GM10266 (cell line): ENCODE data around the gene GBX2.

Source experiments
- DNase-seq: peaks from one replicate; pipeline ENCODE4 v3.0.0; 2012; ENCODE audit errors: extremely low spot score
- TF ChIP-seq, protein P1 (sequence below): IDR thresholded peaks from 2 replicates; pipeline ENCODE4 v1.5.1; 2012; ENCODE audit warnings: mild to moderate bottlenecking, low read depth; ENCODE audit not compliant: control insufficient read depth, insufficient read depth; ENCODE audit errors: missing control alignments

GBX2 gene

GRCh38 chr2:236173036-236173728 lies 5.0 kb upstream of the GBX2 start:
- TF ChIP-seq, protein P1, sequence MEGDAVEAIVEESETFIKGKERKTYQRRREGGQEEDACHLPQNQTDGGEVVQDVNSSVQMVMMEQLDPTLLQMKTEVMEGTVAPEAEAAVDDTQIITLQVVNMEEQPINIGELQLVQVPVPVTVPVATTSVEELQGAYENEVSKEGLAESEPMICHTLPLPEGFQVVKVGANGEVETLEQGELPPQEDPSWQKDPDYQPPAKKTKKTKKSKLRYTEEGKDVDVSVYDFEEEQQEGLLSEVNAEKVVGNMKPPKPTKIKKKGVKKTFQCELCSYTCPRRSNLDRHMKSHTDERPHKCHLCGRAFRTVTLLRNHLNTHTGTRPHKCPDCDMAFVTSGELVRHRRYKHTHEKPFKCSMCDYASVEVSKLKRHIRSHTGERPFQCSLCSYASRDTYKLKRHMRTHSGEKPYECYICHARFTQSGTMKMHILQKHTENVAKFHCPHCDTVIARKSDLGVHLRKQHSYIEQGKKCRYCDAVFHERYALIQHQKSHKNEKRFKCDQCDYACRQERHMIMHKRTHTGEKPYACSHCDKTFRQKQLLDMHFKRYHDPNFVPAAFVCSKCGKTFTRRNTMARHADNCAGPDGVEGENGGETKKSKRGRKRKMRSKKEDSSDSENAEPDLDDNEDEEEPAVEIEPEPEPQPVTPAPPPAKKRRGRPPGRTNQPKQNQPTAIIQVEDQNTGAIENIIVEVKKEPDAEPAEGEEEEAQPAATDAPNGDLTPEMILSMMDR: no peak

DNA sequence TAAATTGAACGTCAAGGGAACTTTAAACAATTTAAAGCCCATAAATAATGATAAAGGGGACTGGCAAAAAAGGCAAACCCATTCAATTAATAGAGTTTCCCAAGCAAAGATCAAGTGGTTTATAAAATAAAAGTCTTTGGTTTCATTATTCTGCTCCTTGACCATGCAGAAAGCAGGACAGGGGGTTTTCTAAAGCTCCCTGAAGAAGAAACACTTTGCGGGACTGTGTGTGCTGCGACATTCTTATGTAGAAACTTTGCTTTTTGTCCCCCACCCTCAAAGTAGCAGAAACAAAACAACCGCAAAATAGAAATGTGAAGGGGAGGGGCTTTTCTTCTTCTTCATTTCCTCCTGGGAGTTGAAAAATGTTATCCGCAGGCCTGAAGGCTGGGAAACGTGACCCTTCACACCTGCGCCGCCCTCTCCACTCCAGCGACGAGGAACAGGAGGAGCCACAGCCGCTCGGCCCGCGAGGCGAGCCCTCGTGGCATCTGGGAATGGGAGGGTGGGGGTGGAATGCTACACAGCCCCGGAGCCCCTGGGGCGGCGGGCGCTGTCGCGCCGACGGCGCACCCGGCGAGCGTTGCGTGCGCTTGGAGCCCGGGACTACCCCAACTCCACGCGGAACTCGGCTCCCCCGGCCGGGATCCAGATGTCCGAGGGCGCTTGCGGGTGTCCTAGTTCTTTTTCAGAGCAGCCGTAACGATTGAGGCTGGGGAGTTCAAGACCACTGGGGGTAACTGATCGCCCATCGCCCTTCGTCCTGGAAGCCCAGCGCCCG lies 4.3 kb upstream of the GBX2 start:
- TF ChIP-seq, protein P1: no peak

More at GRCh38 chr2:236173036-236173728, 5.0 kb upstream of the GBX2 start:
- no peak for DNase-seq

DNA sequence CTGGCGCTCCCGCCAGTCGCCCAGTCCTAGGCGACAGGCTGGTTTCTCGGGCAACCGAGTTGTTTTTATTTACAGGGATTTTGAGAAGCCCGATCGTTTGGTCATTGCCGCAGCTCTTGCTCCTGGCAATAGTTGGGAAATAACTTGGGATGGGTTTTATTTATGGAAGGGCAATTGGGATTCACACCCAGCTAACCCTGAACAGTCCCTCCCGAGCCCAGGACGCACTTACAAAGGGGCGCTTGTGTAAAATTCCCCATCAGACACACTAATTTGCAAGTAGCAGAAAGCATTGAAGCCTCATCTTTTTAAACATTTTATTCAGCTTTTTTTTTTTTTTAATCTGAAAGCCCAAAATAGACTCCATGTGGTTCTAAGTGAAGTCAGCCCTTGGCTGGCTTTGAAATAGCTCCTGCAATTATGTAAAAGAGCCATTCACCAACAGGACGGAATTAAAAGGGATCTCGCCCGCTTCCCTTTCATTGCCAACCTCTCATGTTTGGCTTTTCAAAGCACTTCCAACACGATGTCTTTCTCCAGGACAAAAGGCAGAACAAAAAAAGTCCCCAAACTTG lies 3.6 kb upstream of the GBX2 start:
- TF ChIP-seq, protein P1: no peak
- peak; percentile 44 for DNase-seq

More for the DNA sequence above, 4.3 kb upstream of the GBX2 start:
- no peak for DNase-seq

- peak; percentile 33 for DNase-seq
- TF ChIP-seq, protein P1: no peak
These were observed 3.0 kb upstream of the GBX2 start for GRCh38 chr2:236171181-236171679.

DNA sequence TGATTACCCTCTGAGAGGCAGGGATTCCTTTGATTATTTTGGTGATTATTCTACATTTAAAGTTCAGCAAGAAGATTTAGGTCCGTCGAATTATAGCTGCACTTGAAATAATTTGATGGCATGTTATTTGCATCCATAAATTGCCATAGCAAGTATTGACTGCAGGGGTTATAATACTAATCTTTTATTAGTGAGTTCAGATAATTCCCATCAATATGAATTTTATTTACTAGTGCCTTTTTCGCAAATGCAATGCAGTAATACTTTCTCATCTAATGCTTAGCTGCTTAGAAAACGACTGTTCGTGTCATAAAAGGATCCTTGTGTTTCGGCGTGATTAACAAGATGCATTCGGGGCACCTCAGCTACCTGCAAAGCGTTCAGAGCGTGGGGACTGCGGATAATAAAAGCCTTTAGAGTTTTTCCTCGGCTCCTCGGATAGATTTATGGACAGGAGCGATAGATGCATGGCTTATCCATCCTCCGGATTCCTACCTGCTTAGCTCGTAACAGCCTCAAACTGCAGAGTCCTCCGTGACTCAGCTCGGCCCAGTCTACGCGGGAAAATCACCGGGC lies 2.5 kb upstream of the GBX2 start:
- peak; percentile 32 for DNase-seq
- TF ChIP-seq, protein P1: no peak

DNA sequence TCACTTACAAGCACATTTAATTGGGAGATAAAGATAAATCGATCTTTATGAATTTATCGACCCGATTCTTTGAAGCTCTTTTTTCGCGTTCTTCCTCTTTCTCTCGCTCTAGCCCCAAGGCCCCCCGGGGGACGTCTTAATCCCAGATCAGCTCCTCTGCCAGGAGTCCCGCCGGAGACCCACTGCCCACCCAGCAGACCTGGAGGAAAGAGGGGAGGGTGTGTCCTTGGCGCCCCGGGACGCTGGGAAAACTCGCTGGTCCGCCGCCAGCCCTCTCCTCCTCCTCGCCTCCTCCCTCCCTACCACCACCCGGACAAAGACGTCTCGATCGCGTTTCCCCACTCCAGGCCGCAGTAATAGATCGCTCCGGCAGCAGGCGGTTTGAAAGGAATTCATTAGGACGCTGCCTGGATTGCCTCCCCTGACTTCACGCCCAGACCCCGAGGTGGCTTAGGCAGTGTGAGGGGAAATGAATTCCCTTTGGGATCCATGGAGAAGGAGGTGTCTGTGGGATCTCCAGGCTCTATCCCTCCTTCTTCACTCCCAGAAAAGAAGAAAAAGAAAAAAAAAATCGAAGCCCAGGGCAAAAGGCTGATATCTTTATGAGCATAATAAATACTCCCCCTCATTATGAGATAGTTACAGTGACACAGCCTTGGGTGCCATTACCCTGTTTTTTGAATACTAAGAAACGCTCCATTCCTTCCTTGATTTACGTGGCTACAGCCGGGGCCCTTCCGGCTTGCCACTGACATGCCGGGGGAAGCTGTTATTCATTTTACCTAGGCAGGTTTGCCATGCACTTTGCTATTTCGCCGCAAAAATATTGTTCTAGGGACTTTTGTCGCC lies 1.8 kb upstream of the GBX2 start:
- peak; percentile 40 for DNase-seq

More for the DNA sequence above, 1.8 kb upstream of the GBX2 start:
- TF ChIP-seq, protein P1: no peak
